H1 (cell line): ENCODE measurements around the gene NOS3. TPM values are rescaled to one million over a fixed set of nuclear protein-coding genes. Genes with fewer than 3 reads are reported as not detected.

ENCODE experiments used
- EGR1 ChIP-seq: IDR thresholded peaks from 2 replicates; pipeline ENCODE4 v1.6.1; 2011; ENCODE audit warnings: low read depth, low read length, borderline replicate concordance
- RFX5 ChIP-seq: IDR thresholded peaks from 2 replicates; pipeline ENCODE4 v1.6.1; 2011; ENCODE audit warnings: low read depth, low read length, improper control_type of control experiment, borderline replicate concordance
- RXRA ChIP-seq: IDR thresholded peaks from 2 replicates; pipeline ENCODE4 v1.6.1; 2011; ENCODE audit warnings: low read depth, mild to moderate bottlenecking, low read length, moderate library complexity; ENCODE audit not compliant: insufficient read depth
- SIN3A ChIP-seq, 2 experiments: IDR thresholded peaks in 1 of 2; conservative IDR thresholded peaks in 1 of 2; 2 replicates each; pipeline ENCODE4 v1.6.1; 2011 to 2012; ENCODE audit warnings: low read length in 2 of 2, improper control_type of control experiment in 1 of 2, low read depth in 1 of 2, mild to moderate bottlenecking in 1 of 2
- SUZ12 ChIP-seq: fragments of 200-600 bp; sonication (generic); IDR thresholded peaks from 2 replicates; pipeline ENCODE4 v1.6.1; 2012; ENCODE audit warnings: mild to moderate bottlenecking, inconsistent platforms, low read length, moderate library complexity, mixed read lengths
- TAF7 ChIP-seq: optimal IDR thresholded peaks from 2 replicates; pipeline ENCODE3; 2011; ENCODE audit warnings: low read depth, mild to moderate bottlenecking, inconsistent platforms, low read length, moderate library complexity, borderline replicate concordance
- polyA plus RNA-seq, 7 experiments: library from polyadenylated mRNA; depleted of rRNA in 3 of 7; stranded (reverse) in 5 of 7; unstranded in 2 of 7; fragments of >200 nt in 5 of 7; fragments of 200-250 nt in 2 of 7; gene quantifications; 1 replicate in 5 of 7; 2 replicates in 1 of 7; 4 replicates in 1 of 7; pipeline versions ENCODE4 v1.2.1 to v1.2.3, GENCODE V29; 2011 to 2013; ENCODE audit warnings: missing spikeins in 2 of 7, mixed read lengths in 2 of 7
- total RNA-seq: library from RNA; stranded (reverse); fragmentation: NEBNext Ultra II Directional; extraction: Animal tissue kit (Norgen Biotek cat#: 25700); gene quantifications from 2 replicates; pipeline ENCODE4 v1.2.1, GENCODE V29; 2021
- TF ChIP-seq, protein P1 (sequence below): fragments of 300-600 bp; sonication (generic); IDR thresholded peaks from 2 replicates; pipeline ENCODE4 v1.7.1; 2012; ENCODE audit warnings: low read length, moderate library complexity, mild to moderate bottlenecking, inconsistent platforms; ENCODE audit not compliant: insufficient replicate concordance

The NOS3 gene
- total and polyA plus RNA-seq, 2 of the 8 experiments (the other 6 are each of a cell fraction or from before 2014, with no cell fraction given): 4.4 to 16.2 TPM

DNA sequence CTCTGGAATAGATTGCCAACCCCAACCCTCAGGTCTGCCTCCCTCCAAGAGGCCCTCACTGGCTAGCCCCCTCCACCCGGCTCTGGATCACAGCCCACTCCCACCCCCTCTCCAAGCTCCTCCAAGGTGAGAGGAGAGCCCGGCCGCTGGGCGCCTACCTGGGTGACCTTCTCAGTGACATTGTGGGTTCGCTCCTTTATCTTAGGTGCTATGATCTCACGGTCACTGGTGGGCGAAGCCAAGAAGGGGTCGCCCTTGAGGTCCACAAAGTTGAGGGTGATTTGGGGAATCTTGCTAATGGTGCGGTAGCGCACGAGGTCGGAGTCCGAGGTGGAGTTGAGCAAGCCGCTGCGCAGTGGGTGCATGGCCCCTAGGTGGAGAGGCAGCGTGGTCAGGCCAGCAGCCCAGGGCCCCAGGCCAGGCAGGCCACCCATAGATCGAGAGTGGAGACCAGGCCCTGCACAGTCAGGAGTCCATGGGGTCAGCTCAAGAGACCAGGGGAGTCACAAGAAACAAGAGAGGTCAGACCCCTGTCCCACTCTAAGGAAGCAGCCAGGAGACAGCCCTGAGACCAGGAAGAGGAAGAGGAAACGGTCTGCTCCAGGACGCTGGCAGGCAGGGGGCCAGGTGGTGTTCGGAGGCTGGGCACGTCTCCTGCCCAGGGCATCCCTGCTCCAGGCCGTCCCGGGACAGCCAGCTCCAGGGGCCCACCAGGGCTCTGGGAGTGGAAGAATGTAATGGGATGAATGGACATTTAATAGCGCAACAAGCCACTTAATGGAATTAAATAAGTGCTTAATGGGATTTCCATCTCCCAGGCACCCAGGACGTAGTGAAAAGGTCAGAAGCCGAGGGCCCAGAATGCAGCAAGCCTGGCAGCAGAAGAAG lies 33.4 kb upstream of the NOS3 start (continued):
- TF ChIP-seq SIN3A (conservative IDR thresholded peaks at IDR 0.05 in 1 of 2, IDR thresholded peaks at IDR 0.05 in 1 of 2; ENCODE audit: low read depth in 1 of 2, low read length in 2 of 2) (no peak), TAF7 (no peak), EGR1 (no peak), RFX5 (no peak), SUZ12 (no peak), RXRA (no peak)
- TF ChIP-seq, protein P1, sequence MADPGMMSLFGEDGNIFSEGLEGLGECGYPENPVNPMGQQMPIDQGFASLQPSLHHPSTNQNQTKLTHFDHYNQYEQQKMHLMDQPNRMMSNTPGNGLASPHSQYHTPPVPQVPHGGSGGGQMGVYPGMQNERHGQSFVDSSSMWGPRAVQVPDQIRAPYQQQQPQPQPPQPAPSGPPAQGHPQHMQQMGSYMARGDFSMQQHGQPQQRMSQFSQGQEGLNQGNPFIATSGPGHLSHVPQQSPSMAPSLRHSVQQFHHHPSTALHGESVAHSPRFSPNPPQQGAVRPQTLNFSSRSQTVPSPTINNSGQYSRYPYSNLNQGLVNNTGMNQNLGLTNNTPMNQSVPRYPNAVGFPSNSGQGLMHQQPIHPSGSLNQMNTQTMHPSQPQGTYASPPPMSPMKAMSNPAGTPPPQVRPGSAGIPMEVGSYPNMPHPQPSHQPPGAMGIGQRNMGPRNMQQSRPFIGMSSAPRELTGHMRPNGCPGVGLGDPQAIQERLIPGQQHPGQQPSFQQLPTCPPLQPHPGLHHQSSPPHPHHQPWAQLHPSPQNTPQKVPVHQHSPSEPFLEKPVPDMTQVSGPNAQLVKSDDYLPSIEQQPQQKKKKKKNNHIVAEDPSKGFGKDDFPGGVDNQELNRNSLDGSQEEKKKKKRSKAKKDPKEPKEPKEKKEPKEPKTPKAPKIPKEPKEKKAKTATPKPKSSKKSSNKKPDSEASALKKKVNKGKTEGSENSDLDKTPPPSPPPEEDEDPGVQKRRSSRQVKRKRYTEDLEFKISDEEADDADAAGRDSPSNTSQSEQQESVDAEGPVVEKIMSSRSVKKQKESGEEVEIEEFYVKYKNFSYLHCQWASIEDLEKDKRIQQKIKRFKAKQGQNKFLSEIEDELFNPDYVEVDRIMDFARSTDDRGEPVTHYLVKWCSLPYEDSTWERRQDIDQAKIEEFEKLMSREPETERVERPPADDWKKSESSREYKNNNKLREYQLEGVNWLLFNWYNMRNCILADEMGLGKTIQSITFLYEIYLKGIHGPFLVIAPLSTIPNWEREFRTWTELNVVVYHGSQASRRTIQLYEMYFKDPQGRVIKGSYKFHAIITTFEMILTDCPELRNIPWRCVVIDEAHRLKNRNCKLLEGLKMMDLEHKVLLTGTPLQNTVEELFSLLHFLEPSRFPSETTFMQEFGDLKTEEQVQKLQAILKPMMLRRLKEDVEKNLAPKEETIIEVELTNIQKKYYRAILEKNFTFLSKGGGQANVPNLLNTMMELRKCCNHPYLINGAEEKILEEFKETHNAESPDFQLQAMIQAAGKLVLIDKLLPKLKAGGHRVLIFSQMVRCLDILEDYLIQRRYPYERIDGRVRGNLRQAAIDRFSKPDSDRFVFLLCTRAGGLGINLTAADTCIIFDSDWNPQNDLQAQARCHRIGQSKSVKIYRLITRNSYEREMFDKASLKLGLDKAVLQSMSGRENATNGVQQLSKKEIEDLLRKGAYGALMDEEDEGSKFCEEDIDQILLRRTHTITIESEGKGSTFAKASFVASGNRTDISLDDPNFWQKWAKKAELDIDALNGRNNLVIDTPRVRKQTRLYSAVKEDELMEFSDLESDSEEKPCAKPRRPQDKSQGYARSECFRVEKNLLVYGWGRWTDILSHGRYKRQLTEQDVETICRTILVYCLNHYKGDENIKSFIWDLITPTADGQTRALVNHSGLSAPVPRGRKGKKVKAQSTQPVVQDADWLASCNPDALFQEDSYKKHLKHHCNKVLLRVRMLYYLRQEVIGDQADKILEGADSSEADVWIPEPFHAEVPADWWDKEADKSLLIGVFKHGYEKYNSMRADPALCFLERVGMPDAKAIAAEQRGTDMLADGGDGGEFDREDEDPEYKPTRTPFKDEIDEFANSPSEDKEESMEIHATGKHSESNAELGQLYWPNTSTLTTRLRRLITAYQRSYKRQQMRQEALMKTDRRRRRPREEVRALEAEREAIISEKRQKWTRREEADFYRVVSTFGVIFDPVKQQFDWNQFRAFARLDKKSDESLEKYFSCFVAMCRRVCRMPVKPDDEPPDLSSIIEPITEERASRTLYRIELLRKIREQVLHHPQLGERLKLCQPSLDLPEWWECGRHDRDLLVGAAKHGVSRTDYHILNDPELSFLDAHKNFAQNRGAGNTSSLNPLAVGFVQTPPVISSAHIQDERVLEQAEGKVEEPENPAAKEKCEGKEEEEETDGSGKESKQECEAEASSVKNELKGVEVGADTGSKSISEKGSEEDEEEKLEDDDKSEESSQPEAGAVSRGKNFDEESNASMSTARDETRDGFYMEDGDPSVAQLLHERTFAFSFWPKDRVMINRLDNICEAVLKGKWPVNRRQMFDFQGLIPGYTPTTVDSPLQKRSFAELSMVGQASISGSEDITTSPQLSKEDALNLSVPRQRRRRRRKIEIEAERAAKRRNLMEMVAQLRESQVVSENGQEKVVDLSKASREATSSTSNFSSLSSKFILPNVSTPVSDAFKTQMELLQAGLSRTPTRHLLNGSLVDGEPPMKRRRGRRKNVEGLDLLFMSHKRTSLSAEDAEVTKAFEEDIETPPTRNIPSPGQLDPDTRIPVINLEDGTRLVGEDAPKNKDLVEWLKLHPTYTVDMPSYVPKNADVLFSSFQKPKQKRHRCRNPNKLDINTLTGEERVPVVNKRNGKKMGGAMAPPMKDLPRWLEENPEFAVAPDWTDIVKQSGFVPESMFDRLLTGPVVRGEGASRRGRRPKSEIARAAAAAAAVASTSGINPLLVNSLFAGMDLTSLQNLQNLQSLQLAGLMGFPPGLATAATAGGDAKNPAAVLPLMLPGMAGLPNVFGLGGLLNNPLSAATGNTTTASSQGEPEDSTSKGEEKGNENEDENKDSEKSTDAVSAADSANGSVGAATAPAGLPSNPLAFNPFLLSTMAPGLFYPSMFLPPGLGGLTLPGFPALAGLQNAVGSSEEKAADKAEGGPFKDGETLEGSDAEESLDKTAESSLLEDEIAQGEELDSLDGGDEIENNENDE: no peak
